ENCODE measurements around the gene BRAT1.

DNA sequence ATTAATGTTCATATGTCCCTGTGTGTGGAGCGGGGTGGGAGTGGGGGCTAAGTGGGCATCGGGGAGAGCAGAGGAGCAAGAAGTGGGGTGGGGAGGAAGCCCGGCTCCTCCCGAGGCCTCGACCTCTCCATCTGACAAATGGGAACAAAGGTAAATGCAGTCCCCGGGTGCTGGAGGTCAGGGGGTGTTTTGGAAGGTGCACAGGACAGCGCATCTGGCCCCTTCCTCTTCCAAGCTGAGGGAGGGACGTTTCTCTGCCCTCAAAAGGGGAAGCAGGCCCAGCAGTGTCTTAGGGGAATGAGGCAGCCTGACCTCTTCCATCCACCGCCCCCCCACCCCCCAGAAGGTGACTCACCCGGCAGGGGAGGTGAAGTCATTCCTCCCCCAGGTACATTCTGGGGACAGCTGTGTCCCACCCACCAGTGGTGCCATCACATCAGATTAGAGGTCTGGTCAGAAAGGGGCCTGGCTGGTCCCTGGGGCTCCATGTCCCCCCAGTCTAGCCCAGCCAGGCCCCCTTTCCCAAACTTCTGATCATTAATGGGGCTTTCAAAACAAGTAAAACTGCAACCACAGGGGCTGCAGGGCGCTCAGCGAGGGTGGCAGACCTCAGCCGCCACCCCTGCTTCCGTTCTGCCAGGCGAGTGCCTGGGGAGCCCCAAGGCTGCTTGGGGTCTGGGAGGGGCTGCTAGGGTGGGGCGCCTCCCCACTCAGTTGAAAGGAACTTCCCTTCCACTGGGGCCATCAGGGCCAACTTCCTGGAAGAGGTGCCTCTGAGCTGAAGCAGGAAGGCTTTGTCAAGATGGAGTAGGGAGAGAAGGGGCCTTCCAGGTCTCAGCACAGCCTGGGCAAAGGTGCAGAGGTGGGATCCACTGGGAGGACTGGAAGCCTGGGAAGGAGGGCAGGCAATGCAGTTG is 25.0 kb downstream of the BRAT1 start:
- TF ChIP-seq POLR2A (IDR thresholded peaks at IDR 0.05), result no peak
- TF ChIP-seq, protein P1, sequence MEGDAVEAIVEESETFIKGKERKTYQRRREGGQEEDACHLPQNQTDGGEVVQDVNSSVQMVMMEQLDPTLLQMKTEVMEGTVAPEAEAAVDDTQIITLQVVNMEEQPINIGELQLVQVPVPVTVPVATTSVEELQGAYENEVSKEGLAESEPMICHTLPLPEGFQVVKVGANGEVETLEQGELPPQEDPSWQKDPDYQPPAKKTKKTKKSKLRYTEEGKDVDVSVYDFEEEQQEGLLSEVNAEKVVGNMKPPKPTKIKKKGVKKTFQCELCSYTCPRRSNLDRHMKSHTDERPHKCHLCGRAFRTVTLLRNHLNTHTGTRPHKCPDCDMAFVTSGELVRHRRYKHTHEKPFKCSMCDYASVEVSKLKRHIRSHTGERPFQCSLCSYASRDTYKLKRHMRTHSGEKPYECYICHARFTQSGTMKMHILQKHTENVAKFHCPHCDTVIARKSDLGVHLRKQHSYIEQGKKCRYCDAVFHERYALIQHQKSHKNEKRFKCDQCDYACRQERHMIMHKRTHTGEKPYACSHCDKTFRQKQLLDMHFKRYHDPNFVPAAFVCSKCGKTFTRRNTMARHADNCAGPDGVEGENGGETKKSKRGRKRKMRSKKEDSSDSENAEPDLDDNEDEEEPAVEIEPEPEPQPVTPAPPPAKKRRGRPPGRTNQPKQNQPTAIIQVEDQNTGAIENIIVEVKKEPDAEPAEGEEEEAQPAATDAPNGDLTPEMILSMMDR (IDR thresholded peaks at IDR 0.05), result no peak

All from vagina (tissue), 2 donors.